AG04450 (cell line): Measurements from ENCODE around the gene ABCD3. TPM values are rescaled to one million over a fixed set of nuclear protein-coding genes. Genes with fewer than 3 reads are reported as not detected.

Experiments used
- CTCF ChIA-PET: fragments of 300-600, 350-600 bp; formaldehyde crosslinking; extraction: SDS; loops from one replicate; lab custom pipeline; 2022; ENCODE audit warnings: antibody characterized with exemption, inconsistent platforms; lab: Charles Lee
- POLR2A ChIA-PET: fragments of 350-600 bp; formaldehyde crosslinking; extraction: SDS; loops from one replicate; lab custom pipeline; 2021; ENCODE audit warnings: antibody characterized with exemption, inconsistent platforms; lab: Yijun Ruan, JAX
- DNase-seq: peaks from one replicate; pipeline ENCODE4 v3.0.0-alpha.2; 2011; ENCODE audit warnings: low read depth, low spot score
- H3K27ac ChIP-seq: one replicate; pipeline ENCODE4 v1.5.1; 2012; ENCODE audit warnings: low read depth, low read length, control low read depth
- H3K27me3 ChIP-seq: one replicate; pipeline ENCODE4 v1.6.0; 2012; ENCODE audit warnings: low read length; ENCODE audit not compliant: control insufficient read depth, insufficient read depth
- H3K4me3 ChIP-seq: 2 replicates; pipeline ENCODE4 v1.5.1; 2011; ENCODE audit warnings: mild to moderate bottlenecking, low read depth, low read length, control low read depth
- H3K9me3 ChIP-seq: 2 replicates; pipeline ENCODE4 v1.5.1; 2012; ENCODE audit warnings: low read length; ENCODE audit not compliant: control insufficient read depth, insufficient read depth
- polyA plus RNA-seq: library from polyadenylated mRNA; depleted of rRNA; stranded (reverse); fragments of >200 nt; gene quantifications from 2 replicates; pipeline ENCODE4 v1.2.3, GENCODE V29; 2011
- TF ChIP-seq, protein P1 (sequence below): IDR thresholded peaks from 2 replicates; pipeline ENCODE4 v1.5.1; 2011; ENCODE audit warnings: low read depth, low read length, control low read depth, inconsistent platforms

ABCD3 gene
- polyA plus RNA-seq, 1 experiment, result 34.0 TPM

DNA sequence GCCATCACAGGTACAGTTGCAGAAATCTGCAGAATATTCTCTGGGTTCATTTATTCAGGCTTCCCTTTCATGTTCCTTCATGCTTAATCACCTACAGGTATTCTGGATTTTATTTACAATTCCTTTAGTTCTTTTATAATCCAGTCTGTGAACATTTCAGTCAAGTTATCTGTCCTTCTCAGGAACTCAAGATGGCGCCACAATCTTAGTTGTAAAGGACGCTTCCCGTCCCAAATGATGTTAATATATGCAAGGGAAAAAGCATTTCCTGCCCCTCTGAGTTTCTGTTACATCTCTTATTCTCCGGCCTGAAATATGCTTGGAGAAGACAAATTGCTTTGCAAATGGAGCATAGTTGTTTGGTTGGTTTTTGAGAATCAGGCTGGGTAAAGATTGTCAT, 104.1 kb downstream of the ABCD3 start:
- no peaks in the 10 kb centered on the region for H3K27me3 ChIP-seq
- H3K27ac ChIP-seq, result no peak overlapping the region
- no peak overlapping the region for H3K4me3 ChIP-seq
- POLR2A ChIA-PET, result interaction anchor here (1.3 kb wide), 1 partner anchor 20 kb away, joined by 6 read pairs; the partner anchor contains the start of gene F3
- H3K9me3 ChIP-seq, result no peaks in the 10 kb centered on the region
- TF ChIP-seq, protein P1, sequence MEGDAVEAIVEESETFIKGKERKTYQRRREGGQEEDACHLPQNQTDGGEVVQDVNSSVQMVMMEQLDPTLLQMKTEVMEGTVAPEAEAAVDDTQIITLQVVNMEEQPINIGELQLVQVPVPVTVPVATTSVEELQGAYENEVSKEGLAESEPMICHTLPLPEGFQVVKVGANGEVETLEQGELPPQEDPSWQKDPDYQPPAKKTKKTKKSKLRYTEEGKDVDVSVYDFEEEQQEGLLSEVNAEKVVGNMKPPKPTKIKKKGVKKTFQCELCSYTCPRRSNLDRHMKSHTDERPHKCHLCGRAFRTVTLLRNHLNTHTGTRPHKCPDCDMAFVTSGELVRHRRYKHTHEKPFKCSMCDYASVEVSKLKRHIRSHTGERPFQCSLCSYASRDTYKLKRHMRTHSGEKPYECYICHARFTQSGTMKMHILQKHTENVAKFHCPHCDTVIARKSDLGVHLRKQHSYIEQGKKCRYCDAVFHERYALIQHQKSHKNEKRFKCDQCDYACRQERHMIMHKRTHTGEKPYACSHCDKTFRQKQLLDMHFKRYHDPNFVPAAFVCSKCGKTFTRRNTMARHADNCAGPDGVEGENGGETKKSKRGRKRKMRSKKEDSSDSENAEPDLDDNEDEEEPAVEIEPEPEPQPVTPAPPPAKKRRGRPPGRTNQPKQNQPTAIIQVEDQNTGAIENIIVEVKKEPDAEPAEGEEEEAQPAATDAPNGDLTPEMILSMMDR, result peak; percentile 62
- no peak for DNase-seq
- CTCF ChIA-PET, result interaction anchor here (1.4 to 7.6 kb wide), 4 partner anchors 8 to 283 kb away, joined by 4 to 87 read pairs (median 4); no protein-coding TSS in a partner anchor

DNA sequence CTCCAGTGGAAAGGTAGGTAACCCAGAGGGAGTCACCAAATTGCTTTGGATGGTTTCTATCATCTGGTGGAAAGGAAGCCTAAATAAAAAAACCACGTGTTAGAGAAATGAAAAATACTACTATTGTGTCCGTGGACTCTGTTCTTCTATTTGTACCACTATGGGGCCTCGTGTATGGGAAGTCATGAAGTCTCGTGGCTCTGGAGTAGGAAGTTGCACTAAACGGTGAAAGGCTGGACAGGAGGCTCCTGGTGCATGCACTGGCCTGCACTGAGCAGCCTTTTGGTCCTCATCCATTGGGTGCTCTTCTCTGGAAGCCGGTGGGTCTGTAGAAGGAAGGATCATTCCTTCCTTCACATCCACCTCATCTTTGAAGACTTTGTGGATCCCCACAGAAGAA, 106.3 kb downstream of the ABCD3 start:
- Histone ChIP-seq H3K9me3 (no peaks in the 10 kb centered on the region), H3K27me3 (no peaks in the 10 kb centered on the region), H3K4me3 (no peak overlapping the region), H3K27ac (no peak overlapping the region)
- CTCF ChIA-PET, result interaction anchor here (7.6 kb wide), 1 partner anchor 280 kb away, joined by 87 read pairs; no protein-coding TSS in a partner anchor
- TF ChIP-seq, protein P1, result no peak
- no peak for DNase-seq
- POLR2A ChIA-PET, result no interaction called here

DNA sequence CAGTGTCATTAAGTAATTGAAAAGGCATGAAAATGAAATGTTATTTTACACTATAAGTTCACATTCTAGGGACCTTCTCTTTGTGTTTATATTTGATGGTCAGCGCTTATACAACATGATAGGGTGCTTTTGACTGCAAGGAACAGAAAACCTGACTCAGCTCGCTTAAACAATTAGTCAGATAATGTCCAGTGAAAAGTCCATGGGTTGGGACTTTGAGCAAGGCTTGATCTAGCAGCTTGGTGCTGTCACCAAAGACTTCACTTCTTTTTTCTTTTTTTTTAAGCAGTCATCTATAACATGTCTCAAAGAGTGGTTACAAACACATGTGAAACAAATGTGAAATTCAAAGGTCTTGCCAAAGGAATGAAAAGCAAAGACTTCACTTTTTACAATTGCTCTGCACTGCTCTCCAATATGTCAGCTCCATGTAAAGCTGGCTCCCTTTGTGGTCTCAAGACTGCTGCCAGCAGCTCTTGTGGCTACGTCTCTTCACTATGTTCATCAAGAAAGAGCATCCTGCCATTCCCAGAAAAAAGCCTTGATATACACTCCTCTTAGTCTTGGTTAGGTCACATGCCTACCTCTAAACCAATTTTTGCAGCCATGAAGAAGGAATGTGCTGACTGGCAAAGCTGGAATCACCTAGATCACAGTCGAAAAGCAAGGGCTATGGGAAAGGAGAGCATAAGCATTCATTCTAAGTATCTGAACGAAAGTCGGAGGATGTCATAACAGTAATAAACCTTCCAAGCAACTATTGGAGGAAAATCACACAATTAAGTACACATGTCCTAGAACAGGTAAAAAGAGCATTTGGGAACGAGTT, 108.2 kb downstream of the ABCD3 start:
- Histone ChIP-seq H3K27me3 (no peaks in the 10 kb centered on the region), H3K4me3 (no peak overlapping the region), H3K9me3 (no peaks in the 10 kb centered on the region), H3K27ac (peak overlapping the region; percentile 47)
- DNase-seq, result no peak
- TF ChIP-seq, protein P1, result no peak
- ChIA-PET POLR2A (interaction anchor here (0.5 to 1.9 kb wide), 5 partner anchors 14 to 533 kb away, joined by 3 to 6 read pairs (median 4); no protein-coding TSS in a partner anchor), CTCF (interaction anchor here (0.9 to 2.4 kb wide), 5 partner anchors 12 to 516 kb away, joined by 3 to 19 read pairs (median 5); no protein-coding TSS in a partner anchor)

DNA sequence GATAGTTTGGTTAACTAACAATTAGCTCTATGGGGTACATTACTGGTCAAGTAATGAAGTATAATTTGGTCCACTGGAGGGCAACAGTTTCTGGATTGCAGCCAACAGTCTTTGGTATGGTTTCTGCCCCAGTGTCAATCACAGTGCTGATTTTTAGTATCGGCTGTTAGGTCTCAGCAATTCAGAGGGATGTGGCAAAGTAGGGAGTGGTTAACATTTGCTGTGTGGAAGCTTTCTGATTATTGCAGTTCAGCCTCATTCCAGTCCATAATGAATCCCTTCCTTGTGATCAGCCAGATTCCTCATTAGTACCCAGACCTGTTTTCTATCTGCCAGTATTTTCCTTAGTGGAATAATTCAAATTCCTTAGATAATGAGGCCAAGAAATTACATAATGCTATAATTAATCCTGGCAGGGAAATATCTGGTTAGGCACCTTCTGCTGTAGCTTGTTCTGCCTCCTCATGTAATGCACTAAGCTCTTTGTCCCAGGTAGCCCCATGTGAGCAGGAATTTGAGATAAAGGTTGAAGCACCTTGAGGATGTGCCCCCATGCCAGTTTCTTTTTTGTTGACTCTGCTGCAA, 109.3 kb downstream of the ABCD3 start:
- POLR2A ChIA-PET, result interaction anchor here (0.5 to 2.4 kb wide), 4 partner anchors 14 to 532 kb away, joined by 3 to 9 read pairs (median 5); partner anchors contain the start of gene F3
- Histone ChIP-seq H3K4me3 (no peak overlapping the region), H3K27ac (no peak overlapping the region), H3K9me3 (no peaks in the 10 kb centered on the region), H3K27me3 (no peaks in the 10 kb centered on the region)
- CTCF ChIA-PET, result interaction anchor here (0.6 to 2.4 kb wide), 8 partner anchors 13 to 514 kb away, joined by 3 to 19 read pairs (median 4); no protein-coding TSS in a partner anchor
- TF ChIP-seq, protein P1, result no peak
- DNase-seq, result no peak
